ENCODE data around the gene NNT. TPM values are rescaled to one million over a fixed set of nuclear protein-coding genes. Genes with fewer than 3 reads are reported as not detected.

The NNT gene
- total and polyA plus RNA-seq, 11 donors = 53.8 to 631 (median 362) TPM

GRCh38 chr5:43567967-43568366, 35.0 kb upstream of the NNT start:
- ATAC-seq (no peak), DNase-seq (no peak)
- 77 to 85% (median 83%) methylated on average over 3 of the region's 3 CpGs for WGBS, 4 donors
- peaks cover 0 to 32% (median 16%) of the 10 kb centered on the region in 12 donors for H3K4me1 ChIP-seq
- intact Hi-C loops (cut with DNase I) = no loop called here
- H3K9me3 ChIP-seq = no peaks in the 10 kb centered on the region
- no peaks in the 10 kb centered on the region for H3K36me3 ChIP-seq
- no peak overlapping the region for H3K27ac ChIP-seq
- TF ChIP-seq, protein P1, sequence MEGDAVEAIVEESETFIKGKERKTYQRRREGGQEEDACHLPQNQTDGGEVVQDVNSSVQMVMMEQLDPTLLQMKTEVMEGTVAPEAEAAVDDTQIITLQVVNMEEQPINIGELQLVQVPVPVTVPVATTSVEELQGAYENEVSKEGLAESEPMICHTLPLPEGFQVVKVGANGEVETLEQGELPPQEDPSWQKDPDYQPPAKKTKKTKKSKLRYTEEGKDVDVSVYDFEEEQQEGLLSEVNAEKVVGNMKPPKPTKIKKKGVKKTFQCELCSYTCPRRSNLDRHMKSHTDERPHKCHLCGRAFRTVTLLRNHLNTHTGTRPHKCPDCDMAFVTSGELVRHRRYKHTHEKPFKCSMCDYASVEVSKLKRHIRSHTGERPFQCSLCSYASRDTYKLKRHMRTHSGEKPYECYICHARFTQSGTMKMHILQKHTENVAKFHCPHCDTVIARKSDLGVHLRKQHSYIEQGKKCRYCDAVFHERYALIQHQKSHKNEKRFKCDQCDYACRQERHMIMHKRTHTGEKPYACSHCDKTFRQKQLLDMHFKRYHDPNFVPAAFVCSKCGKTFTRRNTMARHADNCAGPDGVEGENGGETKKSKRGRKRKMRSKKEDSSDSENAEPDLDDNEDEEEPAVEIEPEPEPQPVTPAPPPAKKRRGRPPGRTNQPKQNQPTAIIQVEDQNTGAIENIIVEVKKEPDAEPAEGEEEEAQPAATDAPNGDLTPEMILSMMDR (IDR thresholded peaks at IDR 0.05) = no peak
- TF ChIP-seq POLR2A (IDR thresholded peaks at IDR 0.05) = no peak
- no peaks in the 10 kb centered on the region for H3K27me3 ChIP-seq
- H3K4me3 ChIP-seq = no peak overlapping the region

- intact Hi-C loops (cut with DNase I) = no loop called here
- Histone ChIP-seq H3K27me3 (no peaks in the 10 kb centered on the region), H3K27ac (no peak overlapping the region), H3K4me1 (peaks cover 0 to 34% (median 18%) of the 10 kb centered on the region in 12 donors), H3K36me3 (no peaks in the 10 kb centered on the region), H3K4me3 (no peak overlapping the region), H3K9me3 (no peaks in the 10 kb centered on the region)
- DNase-seq (no peak), ATAC-seq (no peak)
- WGBS, 4 donors = 75 to 79% (median 76%) methylated on average over 4 of the region's 4 CpGs
- TF ChIP-seq, protein P1 (IDR thresholded peaks at IDR 0.05) = no peak
- no peak for TF ChIP-seq POLR2A (IDR thresholded peaks at IDR 0.05)
Observed at GRCh38 chr5:43569236-43569746, 33.7 kb upstream of the NNT start.

DNA sequence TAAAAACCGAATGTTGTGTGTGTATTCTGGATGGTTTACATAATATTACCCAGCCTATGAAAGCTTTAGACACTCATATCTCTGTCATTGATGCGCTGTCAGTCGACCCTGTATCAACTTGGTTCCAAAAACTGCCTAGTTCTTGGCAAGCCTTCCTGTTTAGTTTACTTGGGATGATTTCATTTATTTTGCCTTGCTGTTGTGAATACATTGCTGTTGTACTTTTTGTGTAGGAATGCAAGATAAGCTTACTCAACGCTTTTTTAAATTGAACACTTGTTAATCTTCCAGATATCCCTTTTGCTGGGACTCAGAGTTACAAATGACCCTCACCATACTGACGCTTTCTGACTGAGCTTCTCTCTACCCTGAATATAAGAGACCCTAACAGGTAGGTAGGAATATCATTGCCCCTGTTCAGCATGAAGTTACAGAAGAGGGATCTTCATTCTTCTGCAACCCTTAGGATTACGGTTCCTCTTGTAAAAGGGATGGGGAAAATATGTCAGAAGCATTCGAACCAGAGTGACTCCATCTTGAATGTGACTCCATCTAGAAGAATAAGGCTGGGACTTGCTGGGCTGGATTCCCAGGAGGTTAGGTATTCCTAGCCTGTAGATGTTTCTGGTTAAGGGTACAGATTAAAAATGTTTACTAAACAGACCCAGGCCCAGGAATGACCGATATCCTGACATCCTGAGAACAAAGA, 32.4 kb upstream of the NNT start:
- intact Hi-C loops (cut with DNase I) = no loop called here
- no peak for ATAC-seq
- Histone ChIP-seq H3K27ac (peak overlapping the region in 11 of 12 donors; percentile 17 to 83 (median 71)), H3K4me3 (peak overlapping the region in 5 of 12 donors; percentile 26 to 46 (median 42)), H3K27me3 (no peaks in the 10 kb centered on the region), H3K9me3 (no peaks in the 10 kb centered on the region), H3K4me1 (peaks cover 0 to 34% (median 18%) of the 10 kb centered on the region in 12 donors), H3K36me3 (peaks cover 0 to 11% (median 2%) of the 10 kb centered on the region in 9 donors)
- TF ChIP-seq, protein P1 (IDR thresholded peaks at IDR 0.05) = no peak
- 67 to 73% (median 70%) methylated on average over 8 of the region's 8 CpGs for WGBS, 4 donors
- DNase-seq = no peak

GRCh38 chr5:43571237-43571636, 31.7 kb upstream of the NNT start:
- DNase-seq (no peak), ATAC-seq (peak in 3 of 4 donors; percentile 13 to 48 (median 41))
- 58 to 65% (median 63%) methylated on average over 5 of the region's 5 CpGs for WGBS, 4 donors
- Histone ChIP-seq H3K27ac (peak overlapping the region in 11 of 12 donors; percentile 17 to 83 (median 71)), H3K27me3 (no peaks in the 10 kb centered on the region), H3K4me1 (peaks cover 0 to 34% (median 18%) of the 10 kb centered on the region in 12 donors), H3K9me3 (no peaks in the 10 kb centered on the region), H3K4me3 (peak overlapping the region in 9 of 12 donors; percentile 9 to 46 (median 26)), H3K36me3 (peaks cover 0 to 12% (median 2%) of the 10 kb centered on the region in 9 donors)
- no peak for TF ChIP-seq POLR2A (IDR thresholded peaks at IDR 0.05)
- TF ChIP-seq, protein P1 (IDR thresholded peaks at IDR 0.05) = no peak
- intact Hi-C loops (cut with DNase I) = no loop called here

Measured in heart left ventricle (tissue), 16 donors.